ENCODE results near the gene PPP6R2.
"Not testable (repeated sequence)": the region's sequence is repeated elsewhere in the genome, so short reads cannot be mapped to it uniquely, and the experiment has no call there.

The PPP6R2 gene

DNA sequence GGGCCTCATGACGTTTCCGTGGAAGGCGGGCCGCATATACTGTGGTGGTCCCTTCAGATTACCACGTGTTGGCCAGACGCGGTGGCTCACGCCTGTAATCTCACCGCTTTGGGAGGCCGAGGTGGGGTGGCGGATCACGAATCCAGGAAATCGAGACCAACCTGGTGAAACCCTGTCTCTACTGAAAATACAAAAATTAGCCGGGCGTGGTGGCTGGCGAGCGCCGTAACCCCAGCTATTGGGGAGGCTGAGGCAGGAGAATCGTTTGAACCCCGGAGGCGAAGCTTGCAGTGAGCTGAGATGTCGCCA, 15.5 kb upstream of the PPP6R2 start:
- peaks cover 3% of the 10 kb centered on the region; the same call in 1 of the 2 replicates for H3K4me1 ChIP-seq (ENCODE audit: control insufficient read depth, insufficient read depth, low read length)
- no CpG with 5 or more reads among the region's 22 CpGs for WGBS (ENCODE audit: insufficient coverage, insufficient read length)
- no peak for DNase-seq (ENCODE audit: low read depth, low spot score)
- H3K9me3 ChIP-seq (ENCODE audit: control insufficient read depth, insufficient read depth, low read length): no peaks in the 10 kb centered on the region
- H3K27me3 ChIP-seq (ENCODE audit: control insufficient read depth, insufficient read depth, low read length): no peaks in the 10 kb centered on the region
- peak overlapping the region; percentile 70; the same call in 1 of the 2 replicates for H3K4me3 ChIP-seq (ENCODE audit: low read length)
- H3K27ac ChIP-seq (ENCODE audit: low read length): no peak overlapping the region
- H3K36me3 ChIP-seq (ENCODE audit: control insufficient read depth, insufficient read depth, low read length): no peaks in the 10 kb centered on the region

DNA sequence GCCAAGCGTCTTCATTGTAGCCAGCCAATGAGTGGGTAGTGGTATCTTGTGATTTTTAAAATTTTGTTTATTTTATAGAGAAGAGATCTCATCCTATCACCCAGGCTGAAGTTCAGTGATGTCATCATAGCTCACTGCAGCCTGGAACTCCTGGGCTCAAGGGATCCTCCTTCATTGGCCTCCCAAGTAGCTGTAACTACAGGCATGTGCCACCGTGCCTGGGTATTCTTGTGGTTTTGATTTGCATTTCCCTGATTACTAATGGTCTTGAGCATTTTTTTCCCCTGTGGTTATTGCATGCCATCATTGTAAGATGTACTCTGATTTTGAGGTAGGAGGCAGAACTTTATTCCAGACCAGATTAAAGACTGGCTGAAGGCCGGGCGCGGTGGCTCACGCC, 13.9 kb upstream of the PPP6R2 start:
- no CpG with 5 or more reads among the region's 6 CpGs for WGBS (ENCODE audit: insufficient coverage, insufficient read length)
- Histone ChIP-seq H3K36me3 (ENCODE audit: control insufficient read depth, insufficient read depth, low read length) (no peaks in the 10 kb centered on the region), H3K4me3 (ENCODE audit: low read length) (no peak overlapping the region), H3K4me1 (ENCODE audit: control insufficient read depth, insufficient read depth, low read length) (peaks cover 3% of the 10 kb centered on the region; the same call in 1 of the 2 replicates), H3K9me3 (ENCODE audit: control insufficient read depth, insufficient read depth, low read length) (no peaks in the 10 kb centered on the region), H3K27me3 (ENCODE audit: control insufficient read depth, insufficient read depth, low read length) (no peaks in the 10 kb centered on the region), H3K27ac (ENCODE audit: low read length) (no peak overlapping the region)
- no peak for DNase-seq (ENCODE audit: low read depth, low spot score)

DNA sequence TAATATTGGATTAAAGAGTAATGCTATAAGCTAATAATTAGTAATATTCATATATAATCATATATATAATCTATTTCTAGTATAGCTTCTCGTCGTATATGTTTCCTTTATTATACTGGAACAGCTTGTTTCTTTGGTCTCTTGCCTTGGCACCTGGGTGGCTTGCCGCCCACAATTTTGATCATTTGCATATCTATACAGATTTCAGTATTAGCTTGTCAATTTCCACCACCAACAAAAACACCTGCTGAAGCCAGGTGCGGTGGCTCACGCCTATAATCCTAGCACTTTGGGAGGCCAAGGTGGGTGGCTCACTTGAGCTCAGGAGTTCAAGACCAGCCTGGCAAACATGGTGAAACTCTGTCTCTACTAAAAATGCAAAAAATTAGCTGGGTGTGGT, 8.7 kb upstream of the PPP6R2 start:
- not testable (repeated sequence) for H3K9me3 ChIP-seq (ENCODE audit: control insufficient read depth, insufficient read depth, low read length); H3K27ac ChIP-seq (ENCODE audit: low read length); H3K4me1 ChIP-seq (ENCODE audit: control insufficient read depth, insufficient read depth, low read length); H3K27me3 ChIP-seq (ENCODE audit: control insufficient read depth, insufficient read depth, low read length); H3K4me3 ChIP-seq (ENCODE audit: low read length); DNase-seq (ENCODE audit: low read depth, low spot score); H3K36me3 ChIP-seq (ENCODE audit: control insufficient read depth, insufficient read depth, low read length)
- WGBS (ENCODE audit: insufficient coverage, insufficient read length): no CpG with 5 or more reads among the region's 5 CpGs

DNA sequence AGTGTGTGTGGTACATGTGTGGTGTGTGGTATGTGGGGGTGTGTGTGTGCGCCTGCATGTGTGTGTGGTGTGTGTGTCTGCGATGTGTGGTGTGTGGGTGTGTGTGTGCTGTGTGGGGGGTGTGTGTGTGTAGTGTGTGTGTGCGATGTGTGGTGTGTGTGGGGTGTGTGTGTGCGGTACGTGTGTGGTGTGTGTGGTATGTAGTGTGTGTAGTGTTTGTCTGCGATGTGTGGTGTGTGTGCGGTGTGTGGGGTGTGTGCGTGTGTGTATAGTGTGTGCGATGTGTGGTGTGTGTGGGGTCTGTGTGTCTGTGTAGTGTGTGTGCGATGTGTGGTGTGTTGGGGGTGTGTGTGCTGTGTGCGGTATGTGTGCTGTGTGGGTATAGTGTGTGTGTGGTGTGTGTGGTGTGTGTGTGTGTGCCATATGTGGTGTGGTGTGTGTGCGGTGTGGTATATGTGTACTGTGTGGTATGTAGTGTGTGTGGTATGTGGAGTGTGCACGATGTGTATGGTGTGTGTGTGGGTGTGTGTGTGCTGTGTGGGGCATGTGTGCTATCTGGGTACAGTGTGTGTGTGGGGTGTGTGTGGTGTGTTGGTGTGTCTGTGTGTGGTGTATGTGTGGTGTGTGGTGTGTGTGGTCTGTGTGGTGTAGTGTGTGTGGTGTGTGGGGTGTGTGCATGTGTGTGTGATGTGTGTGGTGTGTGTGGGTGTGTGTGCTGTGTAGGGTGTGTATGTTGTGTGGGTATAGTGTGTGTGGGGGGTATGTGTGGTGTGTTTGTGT, 5.7 kb upstream of the PPP6R2 start:
- Histone ChIP-seq H3K9me3 (ENCODE audit: control insufficient read depth, insufficient read depth, low read length) (no peaks in the 10 kb centered on the region), H3K4me1 (ENCODE audit: control insufficient read depth, insufficient read depth, low read length) (no peaks in the 10 kb centered on the region), H3K4me3 (ENCODE audit: low read length) (no peak overlapping the region), H3K36me3 (ENCODE audit: control insufficient read depth, insufficient read depth, low read length) (no peaks in the 10 kb centered on the region), H3K27me3 (ENCODE audit: control insufficient read depth, insufficient read depth, low read length) (no peaks in the 10 kb centered on the region), H3K27ac (ENCODE audit: low read length) (no peak overlapping the region)
- DNase-seq (ENCODE audit: low read depth, low spot score): no peak
- WGBS (ENCODE audit: insufficient coverage, insufficient read length): over 99% methylated on average over 12 of the region's 13 CpGs

DNA sequence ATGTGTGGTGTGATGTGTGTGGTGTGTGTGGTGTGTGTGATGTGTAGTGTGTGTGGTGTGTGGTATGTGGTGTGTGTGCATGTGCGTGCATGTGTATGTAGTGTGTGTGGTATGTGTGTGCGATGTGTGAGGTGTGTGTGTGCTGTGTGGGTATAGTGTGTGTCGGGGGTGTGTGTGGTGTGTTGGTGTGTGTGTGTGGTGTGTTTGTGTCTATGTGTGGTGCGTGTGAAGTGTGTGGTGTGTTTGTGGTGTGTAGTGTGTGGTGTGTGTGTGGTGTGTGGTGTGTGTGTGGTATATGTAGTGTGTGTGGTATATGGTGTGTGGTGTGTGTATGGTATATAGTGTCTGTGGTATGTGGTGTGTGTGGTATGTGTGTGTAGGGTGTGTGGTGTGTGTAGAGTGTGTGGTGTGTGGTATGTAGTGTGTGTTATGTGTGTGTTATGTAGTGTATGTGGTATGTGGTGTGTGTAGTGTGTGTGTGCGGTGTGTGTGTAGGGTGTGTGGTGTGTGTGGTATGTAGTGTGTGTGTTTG, 5.0 kb upstream of the PPP6R2 start:
- Histone ChIP-seq H3K27ac (ENCODE audit: low read length) (no peak overlapping the region), H3K4me1 (ENCODE audit: control insufficient read depth, insufficient read depth, low read length) (no peaks in the 10 kb centered on the region), H3K4me3 (ENCODE audit: low read length) (no peak overlapping the region), H3K27me3 (ENCODE audit: control insufficient read depth, insufficient read depth, low read length) (no peaks in the 10 kb centered on the region), H3K36me3 (ENCODE audit: control insufficient read depth, insufficient read depth, low read length) (no peaks in the 10 kb centered on the region), H3K9me3 (ENCODE audit: control insufficient read depth, insufficient read depth, low read length) (no peaks in the 10 kb centered on the region)
- 100% methylated on average over 5 of the region's 5 CpGs for WGBS (ENCODE audit: insufficient coverage, insufficient read length)
- no peak for DNase-seq (ENCODE audit: low read depth, low spot score)

DNA sequence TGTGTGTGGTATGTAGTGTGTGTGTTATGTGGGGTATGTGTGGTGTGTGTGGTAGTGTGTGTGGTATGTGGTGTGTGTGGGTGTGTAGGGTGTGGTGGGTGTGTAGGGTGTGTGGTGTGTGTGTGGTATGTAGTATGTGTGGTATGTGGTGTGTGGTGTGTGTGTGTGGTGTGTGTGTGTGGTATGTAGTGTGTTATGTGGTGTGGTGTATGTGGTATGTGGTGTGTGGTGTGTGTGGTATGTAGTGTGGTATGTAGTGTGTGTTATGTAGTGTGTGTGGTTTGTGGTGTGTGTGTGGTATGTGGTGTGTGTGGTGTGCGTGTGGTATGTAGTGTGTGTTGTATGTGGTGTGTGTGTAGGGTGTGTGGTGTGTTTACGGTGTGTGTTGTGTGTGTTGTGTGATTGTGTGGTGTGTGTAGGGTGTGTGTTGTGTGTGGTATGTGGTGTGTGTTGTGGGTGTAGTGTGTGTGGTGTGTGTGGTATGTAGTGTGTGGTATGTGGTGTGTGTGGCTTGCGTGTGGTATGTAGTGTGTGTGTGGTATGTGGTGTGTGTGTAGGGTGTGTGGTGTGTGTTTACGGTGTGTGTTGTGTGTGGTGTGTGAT, 4.2 kb upstream of the PPP6R2 start:
- Histone ChIP-seq H3K27ac (ENCODE audit: low read length) (no peak overlapping the region), H3K9me3 (ENCODE audit: control insufficient read depth, insufficient read depth, low read length) (no peaks in the 10 kb centered on the region), H3K4me1 (ENCODE audit: control insufficient read depth, insufficient read depth, low read length) (no peaks in the 10 kb centered on the region), H3K4me3 (ENCODE audit: low read length) (no peak overlapping the region), H3K36me3 (ENCODE audit: control insufficient read depth, insufficient read depth, low read length) (no peaks in the 10 kb centered on the region), H3K27me3 (ENCODE audit: control insufficient read depth, insufficient read depth, low read length) (no peaks in the 10 kb centered on the region)
- WGBS (ENCODE audit: insufficient coverage, insufficient read length): 100% methylated on average over 4 of the region's 4 CpGs
- DNase-seq (ENCODE audit: low read depth, low spot score): no peak

DNA sequence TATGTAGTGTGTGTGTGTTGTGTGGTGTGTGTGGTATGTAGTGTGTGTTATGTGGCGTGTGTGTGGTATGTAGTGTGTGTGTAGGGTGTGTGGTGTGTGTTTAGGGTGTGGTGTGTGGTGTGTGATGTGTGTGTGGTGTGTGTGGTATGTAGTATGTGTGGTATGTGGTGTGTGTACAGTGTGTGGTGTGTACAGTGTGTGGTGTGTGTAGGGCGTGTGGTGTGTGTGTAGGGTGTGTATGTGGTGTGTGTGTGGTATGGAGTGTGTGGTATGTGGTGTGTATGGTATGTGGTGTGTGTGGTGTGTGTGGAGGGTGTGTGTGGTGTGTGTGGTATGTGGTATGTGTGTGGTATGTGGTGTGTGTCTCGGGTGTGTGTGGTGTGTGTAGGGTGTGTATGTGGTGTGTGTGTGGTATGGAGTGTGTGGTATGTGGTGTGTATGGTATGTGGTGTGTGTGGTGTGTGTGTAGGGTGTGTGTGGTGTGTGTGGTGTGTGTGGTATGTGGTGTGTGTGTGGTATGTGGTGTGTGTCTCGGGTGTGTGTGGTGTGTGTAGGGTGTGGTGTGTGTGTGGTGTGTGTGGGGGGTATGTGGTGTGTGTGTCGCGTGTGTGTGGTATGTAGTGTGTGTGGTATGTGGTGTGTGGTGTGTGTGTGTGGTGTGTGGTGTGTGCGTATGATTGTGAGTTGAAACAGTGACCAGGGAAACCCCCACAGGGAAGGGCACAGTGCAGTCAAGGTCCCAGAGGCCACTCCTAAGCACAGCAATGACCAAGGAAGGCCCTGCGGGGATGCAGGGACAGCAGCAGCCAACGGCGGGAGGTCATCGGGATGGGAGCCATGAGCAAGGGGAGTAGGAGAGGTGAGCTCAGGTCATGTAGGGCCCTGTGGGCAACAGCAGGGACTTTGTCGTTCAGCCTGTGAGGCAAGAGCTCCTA, 2.9 kb upstream of the PPP6R2 start:
- 100% methylated on average over 7 of the region's 12 CpGs for WGBS (ENCODE audit: insufficient coverage, insufficient read length)
- H3K36me3 ChIP-seq (ENCODE audit: control insufficient read depth, insufficient read depth, low read length): no peaks in the 10 kb centered on the region
- no peak for DNase-seq (ENCODE audit: low read depth, low spot score)
- no peak overlapping the region for H3K4me3 ChIP-seq (ENCODE audit: low read length)
- no peak overlapping the region for H3K27ac ChIP-seq (ENCODE audit: low read length)
- H3K9me3 ChIP-seq (ENCODE audit: control insufficient read depth, insufficient read depth, low read length): no peaks in the 10 kb centered on the region
- H3K27me3 ChIP-seq (ENCODE audit: control insufficient read depth, insufficient read depth, low read length): no peaks in the 10 kb centered on the region
- H3K4me1 ChIP-seq (ENCODE audit: control insufficient read depth, insufficient read depth, low read length): no peaks in the 10 kb centered on the region

DNA sequence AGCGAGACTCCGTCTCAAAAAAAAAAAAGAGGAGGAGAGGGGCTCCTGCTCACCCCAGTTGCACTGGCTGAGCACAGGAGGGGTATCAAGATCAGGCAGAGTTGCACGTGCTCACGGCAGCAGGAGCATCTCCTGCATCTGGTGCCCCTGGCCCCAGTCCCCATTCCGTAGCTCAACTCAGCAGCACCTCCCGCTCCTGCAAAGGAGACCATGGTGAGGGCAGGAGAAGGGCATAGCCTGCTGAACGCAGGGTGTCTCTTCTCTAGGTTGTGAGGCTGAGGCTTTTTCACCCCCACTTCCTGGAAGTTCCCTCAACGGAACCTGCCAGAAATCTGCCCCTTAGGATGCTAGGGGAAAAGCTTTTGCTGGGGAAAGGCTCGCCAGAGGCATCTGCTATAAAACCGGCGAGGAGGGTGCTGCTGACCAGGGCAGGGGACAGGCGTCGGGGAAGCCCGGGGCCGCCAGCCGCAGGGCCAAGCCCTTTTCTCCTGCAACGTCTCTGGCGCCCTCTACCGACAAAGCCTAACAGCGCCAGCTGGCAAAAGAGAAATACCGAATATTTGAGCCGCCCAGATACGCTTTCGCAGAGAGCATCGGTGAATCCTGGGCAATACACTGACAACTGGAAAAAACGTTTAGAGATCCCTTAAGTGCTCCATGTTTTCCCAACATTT, 1.0 kb upstream of the PPP6R2 start:
- Histone ChIP-seq H3K4me1 (ENCODE audit: control insufficient read depth, insufficient read depth, low read length) (no peaks in the 10 kb centered on the region), H3K36me3 (ENCODE audit: control insufficient read depth, insufficient read depth, low read length) (no peaks in the 10 kb centered on the region), H3K4me3 (ENCODE audit: low read length) (no peak overlapping the region; the same call in 1 of the 2 replicates), H3K27me3 (ENCODE audit: control insufficient read depth, insufficient read depth, low read length) (no peaks in the 10 kb centered on the region), H3K9me3 (ENCODE audit: control insufficient read depth, insufficient read depth, low read length) (no peaks in the 10 kb centered on the region), H3K27ac (ENCODE audit: low read length) (no peak overlapping the region)
- WGBS (ENCODE audit: insufficient coverage, insufficient read length): no CpG with 5 or more reads among the region's 26 CpGs
- peak; percentile 67 for DNase-seq (ENCODE audit: low read depth, low spot score)

DNA sequence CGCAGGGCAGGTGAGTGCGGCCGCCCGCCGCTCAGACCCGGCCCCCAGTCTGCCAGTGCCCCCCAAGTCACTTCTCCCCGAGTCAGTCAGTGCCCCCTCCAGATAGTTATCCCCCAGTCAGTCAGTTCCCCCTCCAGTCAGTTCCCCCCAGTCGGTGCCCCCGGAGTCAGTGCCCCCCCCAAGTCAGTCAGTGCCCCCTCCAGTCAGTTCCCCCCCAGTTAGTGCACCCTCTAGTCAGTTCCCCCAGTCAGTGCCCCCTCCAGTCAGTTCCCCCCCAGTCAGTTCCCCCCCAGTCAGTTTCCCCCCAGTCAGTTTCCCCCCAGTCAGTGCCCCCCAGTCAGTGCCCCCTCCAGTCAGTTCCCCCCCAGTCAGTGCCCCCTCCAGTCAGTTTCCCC, 411 bp downstream of the PPP6R2 start:
- no peaks in the 10 kb centered on the region for H3K9me3 ChIP-seq (ENCODE audit: control insufficient read depth, insufficient read depth, low read length)
- no CpG with 5 or more reads among the region's 9 CpGs for WGBS (ENCODE audit: insufficient coverage, insufficient read length)

DNA sequence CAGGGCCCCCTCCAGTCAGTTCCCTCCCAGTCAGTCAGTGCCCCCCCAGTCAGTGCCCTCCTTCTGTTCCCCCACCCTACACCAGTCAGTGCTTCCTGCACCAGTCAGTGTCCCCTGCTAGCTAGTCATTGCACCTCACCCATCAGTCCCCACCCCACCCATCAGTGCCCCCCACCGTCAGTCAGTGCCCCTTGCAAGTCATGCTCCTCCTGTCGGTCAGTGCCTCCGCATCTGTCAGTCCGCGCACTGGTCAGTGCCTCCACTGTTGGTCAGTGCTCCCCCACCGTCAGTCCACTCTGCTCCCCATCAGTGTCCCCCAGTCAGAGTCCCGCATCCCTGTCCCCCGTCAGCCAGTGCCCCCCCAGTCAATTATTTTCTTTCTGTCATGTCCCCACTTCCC, 3.3 kb downstream of the PPP6R2 start:
- WGBS (ENCODE audit: insufficient coverage, insufficient read length): no CpG with 5 or more reads among the region's 8 CpGs
- no peak for DNase-seq (ENCODE audit: low read depth, low spot score)

More for the DNA sequence above, 411 bp downstream of the PPP6R2 start:
- H3K27me3 ChIP-seq (ENCODE audit: control insufficient read depth, insufficient read depth, low read length): no peaks in the 10 kb centered on the region
- H3K4me1 ChIP-seq (ENCODE audit: control insufficient read depth, insufficient read depth, low read length): no peaks in the 10 kb centered on the region
- DNase-seq (ENCODE audit: low read depth, low spot score): no peak
- peak overlapping the region; percentile 92 for H3K4me3 ChIP-seq (ENCODE audit: low read length)
- no peaks in the 10 kb centered on the region for H3K36me3 ChIP-seq (ENCODE audit: control insufficient read depth, insufficient read depth, low read length)
- H3K27ac ChIP-seq (ENCODE audit: low read length): no peak overlapping the region

More for the DNA sequence above, 3.3 kb downstream of the PPP6R2 start:
- Histone ChIP-seq H3K27me3 (ENCODE audit: control insufficient read depth, insufficient read depth, low read length) (no peaks in the 10 kb centered on the region), H3K4me1 (ENCODE audit: control insufficient read depth, insufficient read depth, low read length) (no peaks in the 10 kb centered on the region), H3K27ac (ENCODE audit: low read length) (no peak overlapping the region), H3K4me3 (ENCODE audit: low read length) (no peak overlapping the region), H3K36me3 (ENCODE audit: control insufficient read depth, insufficient read depth, low read length) (no peaks in the 10 kb centered on the region), H3K9me3 (ENCODE audit: control insufficient read depth, insufficient read depth, low read length) (no peaks in the 10 kb centered on the region)

All from iPS DF 6.9 (cell line).